Activated CD8-positive, alpha-beta memory T cell treated with anti-CD3 and anti-CD28 coated beads, Interleukin-2, amount 50 U/mL, for 4 hours (primary cell): Measurements from ENCODE around the gene SLC29A2.
"Not testable (repeated sequence)": the region's sequence is repeated elsewhere in the genome, so short reads cannot be mapped to it uniquely, and the experiment has no call there.

Experiments
- DNase-seq: peaks from one replicate; pipeline ENCODE4 v3.0.0-alpha.2; 2020

SLC29A2 gene

GRCh38 chr11:66332371-66333219 lies 39.0 kb downstream of the SLC29A2 start:
- DNase-seq = no peak

GRCh38 chr11:66331542-66332370 lies 39.8 kb downstream of the SLC29A2 start:
- DNase-seq = no peak

DNA sequence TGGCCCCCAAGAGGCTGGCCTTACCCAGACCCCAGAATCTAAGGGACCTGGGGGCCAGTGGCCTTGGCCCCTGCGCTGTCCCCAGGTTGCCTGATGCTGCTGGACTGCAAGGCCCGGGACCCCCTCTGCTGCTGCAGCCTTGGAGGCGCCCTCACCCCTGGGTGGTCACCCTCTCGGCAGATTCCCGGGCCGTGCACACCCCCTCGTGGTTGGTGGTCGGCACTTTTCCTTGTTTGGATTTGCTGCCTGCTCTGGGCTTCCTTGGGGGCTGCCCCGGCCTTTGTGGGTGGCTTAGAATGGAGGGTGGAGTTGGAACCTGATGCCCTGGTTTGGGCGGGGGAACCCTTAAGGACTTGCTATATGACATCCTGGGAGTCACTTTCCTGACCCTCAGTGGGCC lies 40.6 kb downstream of the SLC29A2 start:
- DNase-seq = no peak

- DNase-seq = no peak
Observed at GRCh38 chr11:66329165-66329673, 42.3 kb downstream of the SLC29A2 start.

GRCh38 chr11:66328302-66329144 lies 43.0 kb downstream of the SLC29A2 start:
- peak; percentile 83 for DNase-seq

- DNase-seq = no peak
Observed at GRCh38 chr11:66328031-66328301, 43.6 kb downstream of the SLC29A2 start.

GRCh38 chr11:66327171-66328030 lies 44.2 kb downstream of the SLC29A2 start:
- DNase-seq = no peak

DNA sequence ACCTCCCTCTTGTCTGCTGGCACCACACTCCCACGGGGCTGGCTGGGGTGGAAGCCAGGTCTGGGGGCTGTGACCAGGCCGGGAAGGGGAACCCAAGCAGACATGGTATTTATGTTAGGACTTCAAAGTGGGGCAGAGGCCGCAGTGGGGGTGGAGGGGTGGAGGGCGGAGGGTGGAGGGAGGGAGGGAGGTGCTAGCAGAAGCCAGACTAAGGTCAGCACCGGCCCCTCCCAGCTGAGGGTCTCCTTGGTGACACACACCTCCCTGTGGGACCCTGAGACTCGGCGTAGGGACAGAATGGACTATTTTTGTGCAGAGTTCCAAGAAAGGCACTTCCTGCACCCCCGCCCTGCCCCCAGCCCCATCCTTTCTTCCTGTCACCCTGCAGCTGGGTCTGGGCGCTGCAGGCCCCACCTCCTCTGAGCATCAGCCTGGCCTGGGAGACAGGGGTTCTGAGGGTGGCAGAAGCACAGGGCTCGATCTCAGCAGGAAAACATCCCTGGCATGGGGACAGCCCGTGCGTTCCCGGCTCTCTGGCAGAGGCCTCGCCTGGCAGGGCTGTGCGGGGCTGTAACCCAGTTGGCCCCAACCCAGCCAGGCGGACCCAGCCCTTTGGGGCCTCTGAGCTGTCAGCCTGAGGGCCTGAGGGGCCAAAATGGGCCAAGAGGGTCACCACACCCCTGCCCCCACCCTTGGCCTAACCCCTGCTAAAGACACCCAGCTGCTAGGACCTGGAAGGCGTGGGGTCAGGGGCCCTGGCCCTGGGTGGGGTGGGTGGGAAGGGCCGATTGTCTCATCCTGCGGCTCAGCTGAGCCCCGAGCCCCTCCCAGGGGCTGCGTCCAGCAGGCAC lies 45.1 kb downstream of the SLC29A2 start:
- no peak for DNase-seq

GRCh38 chr11:66325263-66325671 lies 46.3 kb downstream of the SLC29A2 start:
- DNase-seq = no peak

DNA sequence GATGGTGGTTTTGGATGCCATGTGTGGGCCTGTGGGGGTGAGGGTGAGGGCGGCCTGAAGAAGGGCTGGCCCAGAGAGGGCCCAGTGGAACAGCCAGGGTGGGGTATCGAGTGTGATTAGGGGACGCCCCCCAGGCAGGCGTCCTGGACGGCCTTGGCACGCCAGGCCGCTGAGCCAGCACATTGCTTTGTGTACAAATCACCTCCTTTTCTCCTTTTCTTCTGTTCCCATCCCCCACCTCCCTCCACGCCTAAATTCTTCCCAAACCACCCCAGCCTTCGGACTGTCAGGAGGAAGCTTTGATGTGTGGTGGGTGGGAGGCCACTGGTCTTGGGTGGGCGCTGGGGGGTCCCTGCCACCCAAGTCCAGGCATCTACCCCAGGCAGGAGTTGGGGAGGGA lies 46.9 kb downstream of the SLC29A2 start:
- no peak for DNase-seq

GRCh38 chr11:66323684-66324083 lies 47.9 kb downstream of the SLC29A2 start:
- DNase-seq = no peak

DNA sequence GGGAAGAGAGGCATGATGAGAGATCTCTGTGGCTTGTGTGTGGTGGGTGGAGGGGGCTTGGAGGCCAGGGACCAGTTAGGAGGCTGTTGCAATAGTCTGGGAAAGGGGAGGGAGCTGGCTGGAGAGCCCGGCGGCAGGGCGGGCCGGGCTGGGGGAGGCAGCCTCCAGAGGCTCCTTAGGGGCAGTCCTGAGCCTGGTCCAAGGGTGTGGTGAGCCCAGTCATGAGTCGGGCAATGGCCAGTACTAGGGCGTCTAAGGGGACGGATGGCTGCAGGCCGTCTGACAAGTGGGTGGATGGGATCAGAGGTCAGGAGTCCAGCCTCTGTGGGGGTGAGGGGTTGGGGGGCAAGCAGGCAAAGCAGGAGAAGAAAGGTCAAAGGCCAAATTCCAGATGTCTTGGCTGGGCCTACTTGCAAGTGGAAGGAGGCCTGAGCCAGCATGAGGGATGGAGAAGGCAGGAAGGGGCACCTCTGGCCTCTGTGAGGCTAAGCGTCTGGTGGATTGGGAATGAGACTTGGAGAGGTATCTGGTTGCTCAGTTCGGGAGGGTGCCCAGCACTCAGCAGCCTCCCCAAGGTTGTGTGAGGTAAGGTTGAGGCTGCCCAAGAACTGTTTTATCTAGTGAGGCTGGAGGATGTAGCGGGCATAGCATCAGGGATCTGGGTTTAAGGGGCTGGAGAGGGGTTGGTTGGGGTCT lies 48.7 kb downstream of the SLC29A2 start:
- DNase-seq = no peak

- no peak for DNase-seq
Observed at GRCh38 chr11:66321606-66322005, 50.0 kb downstream of the SLC29A2 start.

GRCh38 chr11:66320748-66321147 lies 50.8 kb downstream of the SLC29A2 start:
- DNase-seq = not testable (repeated sequence)

- DNase-seq = not testable (repeated sequence)
Observed at GRCh38 chr11:66320289-66320688, 51.3 kb downstream of the SLC29A2 start.

GRCh38 chr11:66318600-66318970 lies 53.0 kb downstream of the SLC29A2 start:
- DNase-seq = no peak

DNA sequence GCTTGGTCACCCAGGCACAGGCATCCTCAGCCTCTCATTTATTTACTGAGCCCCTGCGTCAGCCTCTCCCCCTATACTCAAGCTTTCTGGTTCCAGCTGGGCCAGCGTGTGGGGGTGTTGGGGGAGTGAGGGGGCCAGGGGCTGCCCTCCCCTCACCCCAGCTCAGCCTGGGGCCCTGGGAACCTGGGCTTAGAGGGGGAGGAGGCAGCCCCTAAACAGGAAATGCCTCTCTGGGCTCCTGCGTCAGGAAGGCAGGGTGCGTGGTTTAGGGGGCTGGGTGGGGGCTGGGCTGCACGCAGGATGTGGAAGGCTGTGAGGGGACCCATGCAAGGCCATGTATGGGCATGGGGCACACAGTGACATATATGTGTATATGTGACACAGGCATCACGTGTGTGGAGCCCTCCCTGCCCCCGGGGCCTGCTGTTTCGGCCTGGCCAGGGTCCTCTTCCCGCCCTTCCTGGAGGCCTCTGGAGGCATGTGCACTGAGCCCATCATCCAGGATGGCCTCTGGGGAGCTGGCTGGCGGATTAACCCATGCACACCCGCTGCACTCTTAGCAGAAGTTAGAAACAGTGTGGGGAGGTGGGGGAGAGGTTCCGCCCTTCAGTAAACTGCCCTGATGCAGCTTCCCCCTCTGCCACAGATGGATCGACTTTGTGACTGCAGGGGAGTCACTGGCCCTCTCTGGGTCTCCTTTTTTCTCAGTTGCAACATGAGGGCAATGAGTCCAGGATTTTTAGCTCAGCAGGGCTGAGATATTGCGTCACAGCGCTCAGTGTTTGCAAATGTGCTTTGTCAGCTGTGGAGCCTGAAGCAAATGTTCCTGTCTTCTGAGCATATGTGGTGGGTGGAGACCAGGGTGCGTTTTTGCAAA lies 53.6 kb downstream of the SLC29A2 start:
- DNase-seq = peak; percentile 50

- peak; percentile 45 for DNase-seq
Observed at GRCh38 chr11:66317322-66317722, 54.2 kb downstream of the SLC29A2 start.

DNA sequence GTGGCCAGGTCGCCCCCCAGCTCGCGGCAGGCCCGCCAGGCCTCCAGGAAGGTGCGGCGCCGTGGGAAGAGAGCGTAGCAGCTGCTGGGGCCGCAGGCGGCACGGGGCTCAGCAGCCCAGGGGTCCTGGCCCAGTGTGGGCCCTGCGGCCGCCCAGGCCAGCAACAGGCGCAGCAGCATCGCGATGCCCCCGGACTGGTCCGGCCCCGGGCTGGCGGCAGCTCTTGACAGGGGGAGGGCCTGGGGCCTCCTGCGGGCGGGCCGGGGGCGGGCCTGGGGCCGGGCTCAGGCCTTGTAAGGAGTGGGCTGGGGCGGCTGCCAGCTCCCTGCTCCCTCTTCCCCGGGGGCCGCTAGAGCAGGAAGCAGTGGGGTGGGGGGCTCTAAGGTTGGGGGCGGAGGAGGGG lies 54.7 kb downstream of the SLC29A2 start, which contains the start of gene CD248:
CD248 (minus strand) TSS at position 196 of the 403 bp plus-strand sequence; CDS start at position 179, 17 bp downstream.
- no peak for DNase-seq
